Measurements from ENCODE around the gene AFF3. TPM values are rescaled to one million over a fixed set of nuclear protein-coding genes. Genes with fewer than 3 reads are reported as not detected.

The AFF3 gene
- total and polyA plus RNA-seq, 2 experiments from 2014 or later = 12.0 to 12.8 TPM

DNA sequence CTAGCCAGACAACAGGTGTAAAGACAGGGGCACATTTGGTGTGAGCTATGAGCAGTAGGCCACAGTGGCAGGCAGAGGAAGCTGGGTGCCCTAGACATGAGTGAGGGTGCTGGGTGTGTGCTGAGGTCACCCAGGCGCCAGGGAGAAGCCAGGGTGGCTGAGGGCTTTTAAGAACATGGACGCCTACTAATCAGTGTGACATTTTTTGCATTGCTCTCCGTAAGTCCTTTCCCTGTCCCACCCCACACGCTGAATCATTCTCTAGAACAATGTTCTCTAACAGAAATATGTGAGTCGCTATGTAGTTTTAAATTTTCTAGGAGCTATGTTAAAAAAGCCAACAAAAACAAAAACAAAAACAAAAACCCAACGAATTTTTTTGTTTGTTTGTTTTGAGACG is 448.1 kb downstream of the AFF3 start:
- no peak for DNase-seq (ENCODE audit: low read depth in 1 of 2, low spot score in 1 of 2)
- H3K4me3 ChIP-seq = no peak overlapping the region
- TF ChIP-seq, protein P1, sequence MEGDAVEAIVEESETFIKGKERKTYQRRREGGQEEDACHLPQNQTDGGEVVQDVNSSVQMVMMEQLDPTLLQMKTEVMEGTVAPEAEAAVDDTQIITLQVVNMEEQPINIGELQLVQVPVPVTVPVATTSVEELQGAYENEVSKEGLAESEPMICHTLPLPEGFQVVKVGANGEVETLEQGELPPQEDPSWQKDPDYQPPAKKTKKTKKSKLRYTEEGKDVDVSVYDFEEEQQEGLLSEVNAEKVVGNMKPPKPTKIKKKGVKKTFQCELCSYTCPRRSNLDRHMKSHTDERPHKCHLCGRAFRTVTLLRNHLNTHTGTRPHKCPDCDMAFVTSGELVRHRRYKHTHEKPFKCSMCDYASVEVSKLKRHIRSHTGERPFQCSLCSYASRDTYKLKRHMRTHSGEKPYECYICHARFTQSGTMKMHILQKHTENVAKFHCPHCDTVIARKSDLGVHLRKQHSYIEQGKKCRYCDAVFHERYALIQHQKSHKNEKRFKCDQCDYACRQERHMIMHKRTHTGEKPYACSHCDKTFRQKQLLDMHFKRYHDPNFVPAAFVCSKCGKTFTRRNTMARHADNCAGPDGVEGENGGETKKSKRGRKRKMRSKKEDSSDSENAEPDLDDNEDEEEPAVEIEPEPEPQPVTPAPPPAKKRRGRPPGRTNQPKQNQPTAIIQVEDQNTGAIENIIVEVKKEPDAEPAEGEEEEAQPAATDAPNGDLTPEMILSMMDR (IDR thresholded peaks at IDR 0.05; ENCODE audit: low read depth, low read length) = no peak
- H3K9me3 ChIP-seq (ENCODE audit: low read depth) = no peaks in the 10 kb centered on the region
- no peaks in the 10 kb centered on the region for H3K36me3 ChIP-seq
- no peaks in the 10 kb centered on the region for H3K4me1 ChIP-seq (ENCODE audit: low read depth)
- no peaks in the 10 kb centered on the region for H3K27me3 ChIP-seq
- no peak overlapping the region for H3K27ac ChIP-seq

DNA sequence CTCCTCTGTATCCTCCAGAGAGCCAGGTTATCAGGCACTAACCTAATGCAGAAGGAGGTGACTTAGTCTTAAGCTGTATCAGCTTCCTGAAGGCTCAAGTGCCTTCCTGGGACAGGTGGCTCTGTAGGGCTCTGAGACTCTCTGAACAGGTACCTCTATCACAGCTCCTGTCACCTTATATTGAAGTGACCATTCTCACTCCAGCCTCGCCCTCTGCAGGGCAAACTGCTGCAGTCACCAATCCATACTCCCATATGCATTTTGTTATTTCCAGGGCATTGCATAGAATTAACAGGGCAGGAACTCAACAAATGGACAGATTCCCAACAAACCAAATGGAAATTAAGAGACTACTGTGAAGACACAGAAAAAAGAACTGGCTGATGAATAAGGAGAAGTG is 449.6 kb downstream of the AFF3 start:
- no peaks in the 10 kb centered on the region for H3K27me3 ChIP-seq
- no peak for DNase-seq (ENCODE audit: low read depth in 1 of 2, low spot score in 1 of 2)
- H3K4me1 ChIP-seq (ENCODE audit: low read depth) = no peaks in the 10 kb centered on the region
- H3K27ac ChIP-seq = no peak overlapping the region
- no peaks in the 10 kb centered on the region for H3K9me3 ChIP-seq (ENCODE audit: low read depth)
- TF ChIP-seq, protein P1 (IDR thresholded peaks at IDR 0.05; ENCODE audit: low read depth, low read length) = no peak
- H3K4me3 ChIP-seq = no peak overlapping the region
- H3K36me3 ChIP-seq = no peaks in the 10 kb centered on the region

DNA sequence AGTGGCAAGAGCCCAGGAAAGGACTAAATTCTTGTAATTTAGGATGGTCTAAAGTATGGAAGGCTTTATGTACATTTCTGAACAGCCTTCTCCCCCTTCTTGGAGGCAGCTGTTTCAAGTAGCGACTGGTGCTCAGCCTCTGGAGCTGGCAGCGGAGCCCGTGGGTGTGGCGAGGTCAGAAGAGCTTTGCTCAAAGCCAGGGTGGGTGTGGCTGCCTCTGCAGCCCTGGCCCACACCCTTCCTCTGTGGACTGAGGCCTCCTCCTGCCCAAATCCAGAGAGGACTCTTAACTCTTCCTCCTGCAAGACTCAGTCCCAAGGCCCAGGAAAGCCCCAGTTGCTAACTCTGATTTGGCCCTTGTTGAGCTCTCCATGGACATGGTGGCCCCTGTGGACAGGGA is 450.5 kb downstream of the AFF3 start:
- no peak overlapping the region for H3K4me3 ChIP-seq
- no peaks in the 10 kb centered on the region for H3K9me3 ChIP-seq (ENCODE audit: low read depth)
- H3K27me3 ChIP-seq = no peaks in the 10 kb centered on the region
- TF ChIP-seq, protein P1 (IDR thresholded peaks at IDR 0.05; ENCODE audit: low read depth, low read length) = no peak
- H3K4me1 ChIP-seq (ENCODE audit: low read depth) = no peaks in the 10 kb centered on the region
- DNase-seq (ENCODE audit: low read depth in 1 of 2, low spot score in 1 of 2) = no peak
- H3K36me3 ChIP-seq = no peaks in the 10 kb centered on the region
- no peak overlapping the region for H3K27ac ChIP-seq

DNA sequence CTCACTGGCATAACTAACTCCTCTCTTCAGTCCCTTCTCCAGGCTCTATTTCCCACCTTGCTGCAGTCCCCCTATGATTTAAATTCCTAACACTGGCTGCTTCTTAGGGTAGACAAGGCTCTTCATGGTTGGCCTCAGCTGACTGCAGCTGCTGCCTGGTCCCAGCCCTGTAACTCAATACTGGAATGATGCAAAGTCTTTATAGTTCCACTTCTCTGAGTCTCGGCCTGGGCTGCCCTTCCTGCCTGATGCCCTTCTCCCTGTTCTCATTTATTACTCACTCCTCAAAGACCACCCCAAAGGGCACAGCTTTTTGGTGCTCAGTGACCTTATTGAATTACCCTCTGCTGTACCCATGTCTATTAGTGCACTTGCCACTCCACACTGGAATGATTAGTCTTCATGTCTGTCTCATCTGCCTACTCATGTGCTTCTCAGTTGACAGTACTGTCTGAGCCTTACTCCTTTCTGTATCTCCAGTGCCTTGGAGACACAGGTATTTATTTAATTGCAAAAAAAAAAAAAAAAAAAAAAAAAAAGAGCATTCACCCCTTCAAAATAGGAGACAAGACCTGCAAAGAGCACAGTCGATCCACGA is 453.1 kb downstream of the AFF3 start:
- TF ChIP-seq, protein P1 (IDR thresholded peaks at IDR 0.05; ENCODE audit: low read depth, low read length) = no peak
- no peaks in the 10 kb centered on the region for H3K4me1 ChIP-seq (ENCODE audit: low read depth)
- H3K36me3 ChIP-seq = no peaks in the 10 kb centered on the region
- no peaks in the 10 kb centered on the region for H3K9me3 ChIP-seq (ENCODE audit: low read depth)
- no peaks in the 10 kb centered on the region for H3K27me3 ChIP-seq
- no peak for DNase-seq (ENCODE audit: low read depth in 1 of 2, low spot score in 1 of 2)
- H3K27ac ChIP-seq = no peak overlapping the region
- no peak overlapping the region for H3K4me3 ChIP-seq

DNA sequence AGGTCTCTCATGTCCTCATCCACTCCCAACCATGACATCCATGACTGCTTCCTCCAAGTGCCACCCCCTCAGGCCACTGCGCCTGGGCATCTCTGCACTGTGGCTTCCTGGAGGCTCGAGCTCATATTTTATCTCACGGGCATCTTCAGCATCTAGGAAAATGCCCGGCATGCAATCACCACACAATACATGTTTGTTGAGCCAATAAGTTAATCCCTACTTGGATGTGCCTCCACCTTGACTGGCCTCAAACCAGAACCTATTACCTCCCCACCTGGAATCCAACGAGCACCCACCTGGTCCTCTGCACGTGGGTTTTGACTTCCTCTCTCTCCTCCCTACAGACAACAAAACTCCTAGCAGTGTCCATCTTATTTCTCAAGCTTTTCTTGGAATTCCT is 453.7 kb downstream of the AFF3 start:
- no peaks in the 10 kb centered on the region for H3K9me3 ChIP-seq (ENCODE audit: low read depth)
- no peaks in the 10 kb centered on the region for H3K36me3 ChIP-seq
- no peak overlapping the region for H3K27ac ChIP-seq
- H3K4me1 ChIP-seq (ENCODE audit: low read depth) = no peaks in the 10 kb centered on the region
- TF ChIP-seq, protein P1 (IDR thresholded peaks at IDR 0.05; ENCODE audit: low read depth, low read length) = no peak
- no peak overlapping the region for H3K4me3 ChIP-seq
- H3K27me3 ChIP-seq = no peaks in the 10 kb centered on the region
- no peak for DNase-seq (ENCODE audit: low read depth in 1 of 2, low spot score in 1 of 2)

All from cardiac muscle cell (in vitro differentiated cells and primary cell).